ENCODE results near the gene JAKMIP1.

JAKMIP1 gene

DNA sequence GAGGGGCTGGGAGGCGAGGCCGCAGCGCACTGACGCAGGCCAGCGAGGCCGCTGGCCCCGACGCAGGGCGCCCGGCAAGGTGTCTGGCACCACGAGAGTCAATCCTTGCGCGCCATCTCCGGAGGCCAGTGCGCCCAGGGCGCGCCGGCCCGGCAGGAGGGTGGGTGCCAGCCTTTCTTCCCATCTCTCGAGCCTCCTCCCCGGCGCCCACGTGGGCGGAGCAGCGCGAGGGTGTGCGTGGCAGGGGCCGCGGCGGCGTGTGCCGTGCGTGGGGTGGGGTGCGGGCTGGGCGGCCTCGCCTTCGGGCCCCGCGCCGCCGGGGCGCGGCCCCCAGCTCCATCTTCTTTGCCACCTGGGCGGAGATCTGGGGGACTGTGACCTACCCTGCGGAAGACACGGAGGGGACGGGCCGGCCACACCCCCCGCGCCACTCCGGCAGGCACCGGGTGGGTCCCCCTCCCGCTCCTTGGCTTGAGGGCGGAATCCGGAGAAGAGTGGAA, 877 bp downstream of the JAKMIP1 start:
- FAIRE-seq = no peak

DNA sequence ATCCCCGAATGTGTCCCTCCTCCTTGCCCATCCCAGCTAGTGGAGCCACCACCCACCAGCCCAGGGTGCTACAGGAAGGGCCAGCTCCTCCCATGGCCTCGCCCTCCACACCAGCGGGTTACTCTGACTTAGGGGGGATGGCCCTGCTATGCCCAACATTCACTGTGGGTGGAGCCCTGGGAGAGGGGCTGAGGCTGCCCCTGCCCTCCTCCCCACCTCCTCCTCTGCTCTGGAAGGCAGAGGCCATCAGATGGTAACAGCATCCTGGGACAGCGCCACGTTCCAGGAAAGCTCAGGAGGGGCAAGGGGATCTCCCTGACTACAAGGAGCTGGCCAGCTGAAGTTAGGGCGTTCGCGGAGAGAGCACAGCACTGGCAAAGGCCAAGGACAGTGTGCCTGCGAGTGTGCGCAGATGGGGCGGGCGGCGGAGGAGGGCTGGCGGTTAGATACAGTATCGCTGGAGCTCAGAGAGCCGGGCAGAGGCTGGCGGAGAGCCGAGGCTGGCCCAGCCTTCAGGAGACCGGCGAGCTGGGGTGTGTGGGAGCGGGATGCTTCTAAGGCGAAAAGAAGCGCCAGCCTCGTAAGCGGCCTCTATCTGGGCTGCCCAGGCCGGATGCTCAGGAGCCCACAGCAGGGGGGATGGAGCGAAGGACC, 1.5 kb downstream of the JAKMIP1 start:
- FAIRE-seq = no peak

DNA sequence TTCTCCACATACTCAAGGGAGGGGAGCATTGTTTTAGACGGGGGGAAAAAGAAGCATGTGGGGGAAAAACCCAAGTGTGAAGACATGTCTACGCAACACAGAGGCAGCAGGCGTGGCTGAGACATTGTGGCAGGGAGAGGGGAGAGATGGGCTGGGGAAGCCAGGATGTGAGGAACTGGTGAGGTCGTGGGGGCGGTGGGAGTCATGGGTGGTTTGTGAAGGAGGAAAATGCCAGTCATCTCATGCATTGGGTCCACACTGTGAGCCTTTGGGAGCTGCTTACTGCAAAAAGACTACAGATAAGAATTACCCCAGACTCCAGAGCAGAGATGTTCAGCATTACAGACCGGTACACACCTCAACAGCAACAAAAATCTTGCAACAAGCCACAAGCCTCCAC, 2.1 kb downstream of the JAKMIP1 start:
- no peak for FAIRE-seq

DNA sequence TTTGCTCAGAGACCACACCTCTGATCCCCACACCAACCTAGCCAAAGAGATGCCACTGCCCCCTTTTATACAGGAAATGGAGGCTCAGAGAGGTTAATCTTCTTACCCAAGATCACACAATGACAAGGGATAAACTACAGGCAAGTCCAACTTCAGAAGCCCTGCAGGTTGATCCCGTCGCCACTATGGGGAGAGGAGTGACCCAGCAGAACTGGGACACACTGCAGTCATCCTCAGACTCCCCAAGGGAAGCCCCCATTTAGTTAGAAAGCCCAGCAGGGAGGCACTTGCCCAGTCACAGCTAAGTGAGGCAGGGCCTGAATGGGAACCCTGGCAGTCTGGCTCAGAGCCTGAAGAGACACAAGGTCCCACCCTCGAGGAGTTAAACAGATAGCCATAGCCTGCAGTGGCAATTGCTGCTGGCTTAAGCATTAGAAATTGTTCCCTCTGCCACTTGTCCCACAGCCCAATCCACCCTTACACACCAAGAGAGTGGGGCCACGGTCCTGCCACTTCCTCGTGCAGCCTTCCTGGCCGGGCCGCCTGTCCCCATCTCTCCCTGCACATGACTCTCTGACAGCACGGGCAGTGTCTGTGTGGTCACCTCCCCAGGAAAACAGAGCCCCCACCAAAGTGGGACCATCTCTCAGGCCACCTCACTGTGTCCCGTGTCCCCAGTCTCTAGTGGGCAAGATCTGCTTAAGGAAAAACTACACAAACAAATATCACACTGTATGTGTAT, 2.7 kb downstream of the JAKMIP1 start:
- no peak for FAIRE-seq

DNA sequence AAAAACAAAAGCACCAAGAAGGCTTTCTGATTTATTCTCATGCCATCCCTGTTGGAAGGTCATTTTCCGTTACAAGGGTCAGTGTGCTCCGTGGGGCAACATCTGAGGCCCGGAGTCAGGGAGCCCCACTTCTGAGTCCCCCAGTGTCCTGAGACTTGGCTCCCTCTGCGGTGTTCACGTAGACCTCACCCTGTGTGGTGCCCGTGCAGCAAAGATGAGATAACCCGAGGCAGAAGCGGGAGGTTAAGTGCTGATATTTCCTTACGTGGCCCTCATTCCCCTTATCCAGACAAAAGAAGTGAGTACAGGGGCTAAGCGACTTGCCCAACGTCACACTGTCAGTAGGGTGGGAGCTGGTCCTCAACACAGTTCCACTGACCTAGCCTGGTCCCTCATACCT, 3.5 kb downstream of the JAKMIP1 start:
- no peak for FAIRE-seq

DNA sequence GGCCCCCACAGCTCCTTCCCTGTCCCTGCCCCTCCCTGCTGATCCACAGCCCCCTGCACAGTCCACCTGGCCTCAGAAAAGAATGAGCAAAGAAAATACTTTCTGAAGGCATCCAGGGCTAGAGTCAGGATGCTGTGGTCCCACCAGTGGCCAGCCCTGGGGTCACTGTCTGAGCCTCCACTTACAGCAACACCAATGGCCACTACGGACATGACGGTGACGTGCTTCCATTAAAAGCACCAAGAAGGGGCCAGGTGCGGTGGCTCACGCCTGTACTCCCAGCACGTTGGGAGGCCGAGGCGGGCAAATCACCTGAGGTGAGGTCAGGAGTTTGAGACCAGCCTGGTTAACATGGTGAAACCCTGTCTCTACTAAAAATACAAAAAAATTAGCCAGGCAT, 4.0 kb downstream of the JAKMIP1 start:
- no peak for FAIRE-seq

DNA sequence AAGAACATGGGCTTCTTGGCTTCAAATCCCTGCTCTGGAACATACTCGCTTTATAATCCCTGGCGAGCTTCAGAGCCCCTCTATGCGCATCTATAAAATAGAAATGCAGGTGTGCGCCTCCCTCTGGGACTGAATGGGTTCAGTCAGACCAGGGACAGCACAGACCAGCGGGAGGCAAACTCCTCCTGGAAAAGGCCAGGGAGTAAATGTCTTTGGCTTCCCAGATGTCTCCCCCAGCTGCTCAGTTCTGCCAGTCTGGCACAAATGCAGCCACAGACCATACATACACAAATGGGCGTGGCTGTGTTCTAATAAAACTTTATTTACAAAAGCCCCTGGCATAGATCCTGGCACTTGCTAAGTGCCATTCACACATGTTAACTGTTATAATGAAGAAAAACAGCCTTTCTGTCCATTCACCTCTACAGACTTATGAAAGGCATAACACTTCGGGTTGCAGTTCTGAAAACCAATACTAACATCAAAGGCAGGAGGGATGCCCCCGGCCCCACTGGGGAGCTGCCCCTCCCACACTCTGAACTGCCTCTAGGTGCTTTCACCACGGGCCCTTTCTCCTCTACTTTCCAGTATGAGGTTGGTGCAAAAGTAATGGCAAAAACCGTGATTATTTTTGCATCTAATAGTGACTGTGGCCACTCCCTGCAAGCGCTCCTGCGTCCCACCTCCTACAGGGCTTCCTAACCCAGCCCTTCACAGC, 4.6 kb downstream of the JAKMIP1 start:
- no peak for FAIRE-seq

DNA sequence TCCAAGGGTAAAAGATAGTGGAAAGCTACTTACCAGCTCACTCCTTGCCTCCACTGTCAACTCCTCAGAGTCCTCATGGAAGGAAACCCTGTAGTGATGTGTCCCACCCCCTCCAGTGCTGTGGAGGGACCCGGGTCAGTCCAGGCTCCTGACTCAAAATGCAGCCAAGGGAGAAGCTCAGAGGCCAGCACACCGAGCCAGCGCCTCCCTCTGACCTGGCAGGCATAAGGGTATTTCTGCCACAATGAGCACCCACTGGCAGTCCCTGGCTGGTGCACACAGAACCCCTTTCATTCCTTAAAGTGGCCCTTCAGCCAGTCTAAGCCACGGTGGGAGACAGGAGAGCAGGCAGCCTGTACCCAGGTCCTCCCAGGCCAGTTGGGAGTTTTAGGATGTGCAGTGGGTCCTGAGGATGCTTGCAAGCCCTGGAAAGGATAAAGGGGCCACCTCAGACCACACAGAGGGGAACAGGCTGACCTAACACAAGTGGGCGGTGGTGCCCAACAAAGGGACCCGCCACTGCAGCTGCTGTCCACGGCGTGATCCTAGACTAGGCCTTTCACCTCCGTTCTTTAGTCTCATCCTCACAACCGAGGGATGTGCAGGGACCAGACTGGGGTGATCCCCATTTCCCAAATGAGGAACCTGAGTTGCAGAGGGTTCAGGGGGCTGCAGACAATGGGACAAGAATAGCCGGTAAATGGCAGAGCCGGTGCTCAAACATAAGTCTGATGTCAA, 5.7 kb downstream of the JAKMIP1 start:
- no peak for FAIRE-seq

DNA sequence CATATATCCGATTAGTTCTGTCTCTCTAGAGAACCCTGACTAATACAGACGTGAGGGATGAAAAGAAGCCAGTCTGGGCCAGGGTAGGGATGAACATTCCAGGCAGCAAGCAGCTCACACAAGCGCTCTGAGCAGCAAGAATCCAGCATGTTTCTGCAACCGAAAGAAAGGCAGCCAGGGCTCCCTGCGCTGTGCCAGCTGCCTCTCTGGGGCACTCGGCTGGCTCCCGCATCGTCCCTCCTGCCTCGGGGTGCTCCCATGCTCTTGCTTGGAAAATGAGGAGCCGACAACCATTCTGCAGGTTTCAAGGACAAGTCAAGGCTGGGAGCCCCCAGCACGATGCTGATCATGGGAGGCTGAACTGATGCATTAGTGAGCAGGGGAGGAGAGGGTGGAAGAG, 7.0 kb downstream of the JAKMIP1 start:
- no peak for FAIRE-seq

DNA sequence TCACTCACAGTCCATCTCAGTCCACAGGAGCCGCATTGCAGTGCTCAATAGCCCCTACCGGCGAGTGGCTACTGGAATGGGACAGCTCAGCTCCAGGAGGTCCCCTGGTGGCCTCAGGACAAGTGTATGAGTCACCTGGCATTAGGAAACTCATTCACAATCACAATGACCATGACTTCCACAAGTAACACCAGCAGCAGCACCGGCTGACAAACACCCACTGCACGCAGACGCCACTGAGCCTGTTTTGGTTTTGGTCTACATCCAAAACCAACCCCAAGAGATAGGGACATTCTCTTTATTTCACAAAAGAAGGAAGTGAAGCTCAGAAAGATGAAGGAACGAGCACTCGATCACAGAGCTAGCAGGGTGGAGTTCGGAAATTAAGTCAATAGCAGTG, 8.1 kb downstream of the JAKMIP1 start:
- no peak for FAIRE-seq

DNA sequence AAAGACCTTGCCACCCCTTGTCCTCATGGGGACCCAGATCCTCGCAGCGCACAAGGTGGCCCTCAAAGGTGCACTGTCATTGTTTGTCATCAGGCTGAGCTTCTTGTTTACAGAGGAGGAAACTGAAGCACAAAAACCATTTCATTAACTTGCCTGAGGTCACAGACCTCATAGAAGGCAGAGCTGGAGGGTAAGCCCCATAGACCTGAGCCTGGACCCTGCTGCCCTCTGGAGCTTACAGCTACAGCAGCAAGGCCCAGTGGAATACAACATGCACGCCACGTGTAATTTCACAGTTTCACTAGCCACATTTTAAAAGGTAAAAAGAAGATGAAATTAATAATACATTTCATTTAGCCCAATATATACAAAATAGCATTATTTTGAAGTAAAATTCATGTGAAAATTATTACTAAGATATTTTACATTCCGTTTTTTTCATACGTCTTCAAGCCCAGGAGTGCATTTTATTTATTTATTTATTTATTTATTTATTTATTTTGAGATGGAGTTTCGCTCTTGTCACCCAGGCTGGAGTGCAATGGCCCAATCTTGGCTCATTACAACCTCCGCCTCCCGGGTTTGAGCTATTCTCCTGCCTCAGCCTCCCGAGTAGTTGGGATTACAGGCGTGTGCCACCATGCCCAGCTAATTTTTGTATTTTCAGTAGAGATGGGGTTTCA, 8.8 kb downstream of the JAKMIP1 start:
- FAIRE-seq = no peak

DNA sequence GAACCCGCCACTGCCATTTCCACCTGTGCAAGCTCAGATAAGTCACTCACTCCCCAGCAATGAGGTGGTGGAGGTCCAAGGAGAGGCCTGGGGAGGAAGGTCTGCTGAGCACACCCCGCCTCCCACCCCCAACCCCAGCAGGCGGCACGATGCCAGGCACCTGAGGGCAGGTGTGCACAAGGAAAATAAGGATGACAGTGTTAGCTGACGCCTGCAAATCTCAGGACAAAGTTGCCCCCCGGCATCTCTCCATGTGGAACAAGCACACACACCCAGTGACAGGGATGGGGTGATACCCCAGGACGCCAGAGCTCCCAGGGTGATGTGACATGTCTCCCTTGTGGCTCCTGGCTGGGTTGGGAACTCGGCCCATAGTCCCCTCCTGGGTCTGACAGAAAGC, 9.9 kb downstream of the JAKMIP1 start:
- no peak for FAIRE-seq

DNA sequence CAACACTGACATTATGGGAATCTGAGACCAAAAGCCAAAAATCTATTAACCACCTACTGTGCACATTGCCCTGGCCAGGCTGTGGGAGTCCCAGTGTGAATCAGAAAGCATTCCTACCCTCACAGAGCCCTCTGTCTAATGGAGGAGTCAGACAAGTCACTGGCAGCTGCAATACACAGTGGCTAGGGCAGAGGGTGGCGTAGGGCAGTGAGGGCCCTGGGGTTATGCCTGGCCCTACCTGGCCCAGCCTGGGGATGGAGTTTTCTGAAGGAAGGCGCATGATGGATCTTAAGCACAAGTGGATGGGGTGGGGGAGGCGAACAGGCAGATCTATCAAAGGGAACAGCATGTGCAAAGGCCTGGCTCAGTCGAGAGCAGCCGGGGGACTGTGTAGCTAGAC, 10.8 kb downstream of the JAKMIP1 start:
- no peak for FAIRE-seq

DNA sequence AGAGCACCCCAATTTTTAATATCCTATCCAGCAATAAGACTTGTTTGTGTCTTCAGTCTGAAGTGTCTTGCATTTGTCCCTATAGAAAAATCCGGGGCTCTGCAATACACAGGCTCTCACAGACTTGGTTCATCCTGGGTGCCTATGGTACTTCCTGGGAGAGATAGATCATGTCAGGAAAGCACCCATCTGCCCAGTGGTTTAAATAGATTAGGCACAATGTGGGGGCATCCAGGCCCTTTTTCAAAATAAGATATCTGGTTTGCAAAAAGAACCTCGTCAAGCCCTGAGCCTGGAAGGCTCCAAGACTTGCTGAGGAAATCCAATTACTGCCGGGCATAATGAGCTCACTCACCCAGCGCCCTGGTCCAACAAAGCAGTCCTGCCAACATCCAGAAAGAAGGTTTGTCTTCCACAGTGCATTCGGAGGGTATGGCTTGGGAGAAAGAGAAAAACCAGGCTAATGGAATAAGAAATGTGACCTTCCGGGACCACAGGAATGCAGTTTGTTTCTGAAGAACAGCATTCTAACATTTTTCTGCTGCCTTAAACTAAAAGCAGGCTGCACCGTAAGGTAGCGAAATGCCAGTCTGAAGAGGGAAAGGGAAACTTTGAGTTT, 11.6 kb downstream of the JAKMIP1 start:
- no peak for FAIRE-seq

DNA sequence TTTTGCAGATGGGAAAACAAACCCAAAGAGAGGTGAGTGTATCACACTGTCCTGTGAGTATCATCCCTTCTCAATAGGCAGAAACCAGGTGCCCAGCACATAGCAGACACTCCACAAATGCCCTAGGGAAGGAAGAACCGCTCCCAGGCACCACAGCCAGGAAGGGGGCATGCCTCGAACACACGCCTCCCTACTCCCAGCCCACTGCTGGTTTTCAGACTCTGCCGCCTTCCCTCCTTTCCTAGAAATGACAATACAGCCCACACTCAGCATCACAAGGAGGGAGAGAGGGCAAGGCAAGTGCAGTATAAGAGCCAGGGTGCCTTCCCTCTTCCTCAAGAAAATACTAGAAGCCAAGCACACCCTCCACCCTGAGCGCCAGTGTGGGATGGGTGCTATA, 16.2 kb downstream of the JAKMIP1 start:
- FAIRE-seq = no peak

DNA sequence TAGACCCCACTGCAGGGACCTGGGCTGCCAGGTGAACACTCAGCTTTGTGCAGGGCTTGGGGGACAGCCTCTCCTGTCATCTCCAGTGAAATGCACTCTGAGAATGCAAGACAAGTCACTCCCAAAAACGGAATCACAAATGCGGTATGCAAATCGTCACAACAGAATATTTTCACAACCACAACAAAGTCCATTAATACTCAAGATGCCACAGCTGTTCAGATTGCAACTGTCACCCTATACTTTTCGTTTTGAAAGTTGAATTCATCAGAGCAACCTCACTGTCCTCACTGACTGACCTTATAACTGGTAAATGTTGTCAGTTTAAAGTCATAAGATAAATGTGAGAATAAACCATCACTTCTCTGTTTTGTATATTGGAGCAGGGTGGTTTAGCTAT, 16.6 kb downstream of the JAKMIP1 start:
- no peak for FAIRE-seq

DNA sequence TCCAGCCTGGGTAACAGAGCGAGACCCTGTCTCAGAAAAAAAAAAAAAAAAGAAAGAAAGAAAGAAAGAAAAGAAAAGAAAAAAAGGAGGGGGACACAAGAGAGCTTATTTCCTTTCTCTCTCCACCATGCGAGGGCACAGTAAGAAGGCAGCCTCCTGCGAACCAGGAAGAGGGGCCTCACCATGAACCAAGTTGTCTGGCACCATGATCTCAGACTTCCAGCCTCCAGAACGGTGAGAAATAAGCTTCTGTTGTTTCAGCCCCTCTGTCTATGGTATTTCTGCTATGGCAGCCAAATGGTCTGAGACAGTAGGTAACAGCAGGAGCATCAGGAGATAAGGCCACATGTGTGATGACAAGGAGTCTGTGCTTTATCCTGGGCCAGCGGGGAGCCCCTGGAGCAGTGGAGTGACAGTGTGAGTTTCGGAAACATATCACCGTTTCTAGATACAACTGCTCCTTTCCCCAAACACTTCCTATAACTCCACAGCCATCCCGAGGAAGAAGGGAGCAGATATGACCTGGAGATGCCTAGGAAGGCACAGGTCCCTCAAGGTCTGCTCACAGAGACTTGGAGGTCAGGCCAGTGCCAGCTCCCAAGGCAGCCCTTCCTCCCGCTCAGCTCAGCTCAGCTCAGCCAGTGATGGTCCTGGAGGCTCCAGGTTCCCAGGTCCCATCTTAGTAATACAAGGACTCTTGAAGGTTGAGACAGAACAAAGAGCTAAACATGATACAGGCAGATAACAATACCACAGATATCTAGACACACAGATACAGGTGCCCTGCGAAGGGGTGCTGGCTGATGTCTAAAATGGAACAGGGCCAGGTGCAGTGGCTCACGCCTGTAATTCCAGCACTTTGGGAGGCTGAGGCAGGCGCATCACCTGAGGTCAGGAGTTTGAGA, 17.7 kb downstream of the JAKMIP1 start:
- no peak for FAIRE-seq

DNA sequence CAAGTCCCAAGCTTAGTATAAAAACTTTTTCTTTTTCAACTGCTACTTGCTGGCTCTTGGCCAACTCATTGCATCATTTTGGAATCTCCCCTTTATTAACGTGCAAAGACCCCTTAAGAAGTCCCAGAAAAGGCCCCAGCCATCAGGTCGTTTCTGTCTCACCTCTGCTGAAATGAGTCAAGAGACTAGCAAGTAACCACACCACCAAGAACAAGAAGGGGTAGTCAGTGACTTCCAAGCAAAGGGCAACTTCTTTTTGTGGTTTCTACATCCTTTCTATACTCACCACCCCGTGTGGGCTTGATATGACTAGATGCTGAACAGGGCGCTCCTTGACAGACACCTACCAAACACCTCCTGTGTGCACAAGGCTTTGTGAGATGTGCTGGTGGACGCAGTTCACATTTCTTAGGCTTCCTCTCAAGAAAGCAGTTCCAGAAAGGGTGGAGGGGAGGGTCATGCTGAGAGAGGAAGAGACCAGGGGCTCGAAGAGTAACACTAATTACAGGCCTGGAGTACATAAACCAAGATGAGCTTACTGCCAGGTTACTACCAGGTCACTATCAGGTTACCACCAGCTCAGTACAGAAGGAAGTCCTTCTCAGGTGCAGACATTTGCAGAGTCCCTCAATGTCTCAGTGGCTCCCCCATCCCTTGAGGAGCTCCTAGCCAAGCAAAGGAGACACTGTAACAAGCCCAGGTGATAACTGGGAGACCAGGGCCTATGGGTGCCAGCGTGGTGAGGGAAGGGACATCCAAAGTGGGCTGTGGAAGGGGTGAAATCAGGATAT, 19.3 kb downstream of the JAKMIP1 start:
- no peak for FAIRE-seq

DNA sequence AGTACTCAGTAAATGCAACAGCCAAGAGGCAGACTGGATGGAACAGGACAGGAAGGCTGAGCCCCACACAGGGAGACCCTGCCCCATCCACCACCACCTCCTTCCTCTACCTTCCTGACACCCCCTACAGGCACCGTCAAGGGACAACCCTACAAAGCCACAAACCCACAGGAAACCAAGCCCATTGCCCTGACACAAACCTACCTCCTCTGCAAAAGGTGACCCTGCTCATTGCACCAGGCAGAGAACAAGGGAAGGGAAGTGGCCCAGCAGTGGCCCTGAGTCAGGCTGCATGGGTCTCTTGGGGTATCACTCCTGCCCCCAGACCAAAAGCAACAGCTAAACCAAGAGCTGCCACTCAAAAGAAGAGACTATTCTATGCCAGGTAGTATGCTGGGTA, 21.0 kb downstream of the JAKMIP1 start:
- FAIRE-seq = no peak

DNA sequence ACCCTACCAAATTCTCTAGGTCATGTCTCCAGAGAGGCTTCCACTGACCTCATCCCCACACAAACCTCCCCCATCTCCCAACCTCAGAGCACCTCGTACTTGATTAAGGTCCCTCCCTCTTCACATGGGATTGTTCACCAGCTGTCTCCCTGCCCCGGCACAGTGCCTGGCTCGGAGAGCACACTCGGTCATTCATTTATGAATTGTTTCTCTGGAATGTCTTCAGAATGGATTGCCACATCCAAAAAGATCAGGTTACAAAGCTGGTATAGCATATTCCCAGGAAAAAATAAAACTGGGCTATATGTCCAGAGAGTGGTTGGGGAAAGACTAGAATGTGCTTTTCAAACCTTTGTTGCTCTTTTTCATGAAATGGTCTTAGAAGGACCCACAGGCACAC, 21.6 kb downstream of the JAKMIP1 start:
- FAIRE-seq = no peak

Measured in colon (tissue), 2 donors.